ENCODE data around the gene ATG2B.

Gene ATG2B

DNA sequence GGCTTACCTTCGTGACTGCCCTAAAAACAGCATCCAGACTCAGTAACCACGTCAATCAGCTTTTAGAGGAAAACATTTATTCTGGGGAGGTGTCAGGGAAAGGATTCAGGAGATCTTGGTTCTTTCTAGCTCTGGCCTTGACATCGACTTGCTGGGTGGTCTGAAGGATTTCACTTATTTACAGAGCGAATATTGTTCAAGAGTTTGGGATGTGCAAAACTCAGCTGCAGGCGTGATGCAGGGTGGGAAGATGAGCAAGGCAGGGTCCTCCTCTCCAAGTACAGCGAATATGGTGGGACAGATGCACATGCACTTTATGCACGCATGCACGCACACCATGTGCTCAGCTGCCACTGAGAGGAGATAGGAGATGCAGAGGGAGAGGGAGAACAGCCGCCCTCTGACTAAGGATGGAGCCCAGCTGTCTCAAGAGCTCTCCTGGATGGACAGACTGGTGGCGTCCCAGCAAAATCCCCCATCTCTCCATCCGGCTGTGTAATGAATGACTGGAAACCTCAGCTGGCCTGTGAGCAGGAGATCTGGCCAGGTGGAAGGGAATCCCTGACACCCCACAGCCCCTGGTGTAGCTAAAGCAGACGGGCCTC lies 131.5 kb downstream of the ATG2B start (continued):
- no peak for TF ChIP-seq YY2 (tag by site-specific recombination; IDR thresholded peaks at IDR 0.05)

DNA sequence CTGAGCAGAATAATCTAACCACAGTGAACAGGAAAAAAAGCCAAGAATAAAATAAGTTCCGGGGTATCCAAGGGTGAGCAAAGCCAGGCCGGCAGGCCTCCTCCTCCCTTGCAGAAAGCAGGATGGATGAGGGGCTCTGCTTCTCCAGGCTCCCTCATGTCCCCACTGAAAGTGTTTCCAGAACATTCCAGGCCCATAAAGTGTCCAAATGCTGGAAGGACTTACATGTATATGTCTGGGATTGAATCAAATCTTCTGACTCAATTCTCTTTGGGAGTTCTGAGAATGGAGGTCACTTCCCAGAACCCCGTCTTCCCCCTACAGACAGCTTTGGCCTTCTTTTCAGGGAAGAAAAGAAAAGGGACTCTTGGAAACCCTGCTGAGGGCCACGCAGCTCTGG lies 132.1 kb downstream of the ATG2B start:
- TF ChIP-seq SETDB1 (IDR thresholded peaks at IDR 0.05; ENCODE audit: insufficient read length, low read length) (no peak), ZNF624 (tag by site-specific recombination; IDR thresholded peaks at IDR 0.05) (no peak), BCL11B (tag by site-specific recombination; IDR thresholded peaks at IDR 0.05; ENCODE audit: low read depth) (no peak), MYNN (tag by site-specific recombination; IDR thresholded peaks at IDR 0.05; ENCODE audit: borderline replicate concordance) (no peak), ZNF341 (tag by site-specific recombination; IDR thresholded peaks at IDR 0.05; ENCODE audit: low read depth) (no peak), FEZF1 (tag by site-specific recombination; IDR thresholded peaks at IDR 0.05) (no peak), ZNF600 (tag by site-specific recombination; IDR thresholded peaks at IDR 0.05) (no peak), SALL2 (tag by site-specific recombination; IDR thresholded peaks at IDR 0.05; ENCODE audit: borderline replicate concordance) (no peak), ZNF747 (tag by site-specific recombination; IDR thresholded peaks at IDR 0.05) (no peak), ZSCAN16 (tag by site-specific recombination; IDR thresholded peaks at IDR 0.05) (no peak), REPIN1 (tag by site-specific recombination; IDR thresholded peaks at IDR 0.05; ENCODE audit: low read depth) (no peak), KLF16 (tag by site-specific recombination; IDR thresholded peaks at IDR 0.05) (no peak), ZBTB48 (tag by site-specific recombination; IDR thresholded peaks at IDR 0.05) (no peak)
- TF ChIP-seq, protein P1, sequence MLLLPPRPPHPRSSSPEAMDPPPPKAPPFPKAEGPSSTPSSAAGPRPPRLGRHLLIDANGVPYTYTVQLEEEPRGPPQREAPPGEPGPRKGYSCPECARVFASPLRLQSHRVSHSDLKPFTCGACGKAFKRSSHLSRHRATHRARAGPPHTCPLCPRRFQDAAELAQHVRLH (tag by site-specific recombination; IDR thresholded peaks at IDR 0.05): no peak
- TF ChIP-seq, protein P2, sequence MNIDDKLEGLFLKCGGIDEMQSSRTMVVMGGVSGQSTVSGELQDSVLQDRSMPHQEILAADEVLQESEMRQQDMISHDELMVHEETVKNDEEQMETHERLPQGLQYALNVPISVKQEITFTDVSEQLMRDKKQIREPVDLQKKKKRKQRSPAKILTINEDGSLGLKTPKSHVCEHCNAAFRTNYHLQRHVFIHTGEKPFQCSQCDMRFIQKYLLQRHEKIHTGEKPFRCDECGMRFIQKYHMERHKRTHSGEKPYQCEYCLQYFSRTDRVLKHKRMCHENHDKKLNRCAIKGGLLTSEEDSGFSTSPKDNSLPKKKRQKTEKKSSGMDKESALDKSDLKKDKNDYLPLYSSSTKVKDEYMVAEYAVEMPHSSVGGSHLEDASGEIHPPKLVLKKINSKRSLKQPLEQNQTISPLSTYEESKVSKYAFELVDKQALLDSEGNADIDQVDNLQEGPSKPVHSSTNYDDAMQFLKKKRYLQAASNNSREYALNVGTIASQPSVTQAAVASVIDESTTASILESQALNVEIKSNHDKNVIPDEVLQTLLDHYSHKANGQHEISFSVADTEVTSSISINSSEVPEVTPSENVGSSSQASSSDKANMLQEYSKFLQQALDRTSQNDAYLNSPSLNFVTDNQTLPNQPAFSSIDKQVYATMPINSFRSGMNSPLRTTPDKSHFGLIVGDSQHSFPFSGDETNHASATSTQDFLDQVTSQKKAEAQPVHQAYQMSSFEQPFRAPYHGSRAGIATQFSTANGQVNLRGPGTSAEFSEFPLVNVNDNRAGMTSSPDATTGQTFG (tag by site-specific recombination; IDR thresholded peaks at IDR 0.05; ENCODE audit: borderline replicate concordance): no peak
- TF ChIP-seq, protein P3, sequence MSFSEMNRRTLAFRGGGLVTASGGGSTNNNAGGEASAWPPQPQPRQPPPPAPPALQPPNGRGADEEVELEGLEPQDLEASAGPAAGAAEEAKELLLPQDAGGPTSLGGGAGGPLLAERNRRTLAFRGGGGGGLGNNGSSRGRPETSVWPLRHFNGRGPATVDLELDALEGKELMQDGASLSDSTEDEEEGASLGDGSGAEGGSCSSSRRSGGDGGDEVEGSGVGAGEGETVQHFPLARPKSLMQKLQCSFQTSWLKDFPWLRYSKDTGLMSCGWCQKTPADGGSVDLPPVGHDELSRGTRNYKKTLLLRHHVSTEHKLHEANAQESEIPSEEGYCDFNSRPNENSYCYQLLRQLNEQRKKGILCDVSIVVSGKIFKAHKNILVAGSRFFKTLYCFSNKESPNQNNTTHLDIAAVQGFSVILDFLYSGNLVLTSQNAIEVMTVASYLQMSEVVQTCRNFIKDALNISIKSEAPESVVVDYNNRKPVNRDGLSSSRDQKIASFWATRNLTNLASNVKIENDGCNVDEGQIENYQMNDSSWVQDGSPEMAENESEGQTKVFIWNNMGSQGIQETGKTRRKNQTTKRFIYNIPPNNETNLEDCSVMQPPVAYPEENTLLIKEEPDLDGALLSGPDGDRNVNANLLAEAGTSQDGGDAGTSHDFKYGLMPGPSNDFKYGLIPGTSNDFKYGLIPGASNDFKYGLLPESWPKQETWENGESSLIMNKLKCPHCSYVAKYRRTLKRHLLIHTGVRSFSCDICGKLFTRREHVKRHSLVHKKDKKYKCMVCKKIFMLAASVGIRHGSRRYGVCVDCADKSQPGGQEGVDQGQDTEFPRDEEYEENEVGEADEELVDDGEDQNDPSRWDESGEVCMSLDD (tag by site-specific recombination; IDR thresholded peaks at IDR 0.05): no peak

DNA sequence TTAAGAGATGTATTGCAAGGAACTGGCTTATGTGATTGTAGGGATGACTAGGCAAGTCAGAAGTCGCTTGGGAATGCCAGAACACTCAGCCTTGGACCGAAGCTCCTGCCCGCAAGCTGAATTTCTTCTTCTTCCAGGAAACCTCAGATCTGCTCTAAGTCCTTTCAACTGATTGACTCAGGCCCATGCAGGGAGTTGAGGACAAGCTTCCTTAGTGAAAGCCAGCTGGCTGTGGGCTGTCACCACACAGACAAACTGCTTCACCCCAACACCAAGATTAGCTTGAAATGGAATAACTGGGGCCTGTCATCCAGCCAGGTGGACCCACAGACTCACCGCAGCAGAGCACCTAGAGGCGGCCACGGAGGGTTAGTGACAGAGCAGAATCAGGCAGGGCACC lies 133.8 kb downstream of the ATG2B start:
- H3K4me3 ChIP-seq (ENCODE audit: low read depth, low read length): no peak overlapping the region
- no peaks in the 10 kb centered on the region for H3K4me1 ChIP-seq (ENCODE audit: control insufficient read depth, insufficient read depth, low read length)
- H3K36me3 ChIP-seq (ENCODE audit: control insufficient read depth in 2 of 2, insufficient read depth in 1 of 2, low read length in 2 of 2): no peaks in the 10 kb centered on the region
- H3K9me3 ChIP-seq (ENCODE audit: control insufficient read depth, insufficient read depth, low read depth, low read length): no peaks in the 10 kb centered on the region
- H3K27ac ChIP-seq (ENCODE audit: extremely low read depth, low read depth, low read length): no peak overlapping the region
- ChIA-PET CTCF (interaction anchor here (0.6 kb wide), 1 partner anchor 198 kb away, joined by 3 read pairs; no protein-coding TSS in a partner anchor), POLR2A (no interaction called here)
- TF ChIP-seq, protein P4, sequence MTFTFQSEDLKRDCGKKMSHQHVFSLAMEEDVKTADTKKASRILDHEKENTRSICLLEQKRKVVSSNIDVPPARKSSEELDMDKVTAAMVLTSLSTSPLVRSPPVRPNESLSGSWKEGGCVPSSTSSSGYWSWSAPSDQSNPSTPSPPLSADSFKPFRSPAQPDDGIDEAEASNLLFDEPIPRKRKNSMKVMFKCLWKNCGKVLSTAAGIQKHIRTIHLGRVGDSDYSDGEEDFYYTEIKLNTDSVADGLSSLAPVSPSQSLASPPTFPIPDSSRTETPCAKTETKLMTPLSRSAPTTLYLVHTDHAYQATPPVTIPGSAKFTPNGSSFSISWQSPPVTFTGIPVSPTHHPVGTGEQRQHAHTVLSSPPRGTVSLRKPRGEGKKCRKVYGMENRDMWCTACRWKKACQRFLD (tag by site-specific recombination; IDR thresholded peaks at IDR 0.05): no peak
- TF ChIP-seq HOXC10 (CRISPR knock-in tag; IDR thresholded peaks at IDR 0.05) (no peak), ZNF354C (tag by site-specific recombination; IDR thresholded peaks at IDR 0.05; ENCODE audit: borderline replicate concordance, low read depth) (no peak), ZNF571 (tag by site-specific recombination; IDR thresholded peaks at IDR 0.05) (no peak), ZNF558 (tag by site-specific recombination; IDR thresholded peaks at IDR 0.05) (no peak), ZNF2 (tag by site-specific recombination; IDR thresholded peaks at IDR 0.05) (no peak), ZNF623 (tag by site-specific recombination; IDR thresholded peaks at IDR 0.05) (no peak), ZNF426 (tag by site-specific recombination; IDR thresholded peaks at IDR 0.05) (no peak), ZNF768 (tag by site-specific recombination; IDR thresholded peaks at IDR 0.05) (no peak)
- TF ChIP-seq, protein P5, sequence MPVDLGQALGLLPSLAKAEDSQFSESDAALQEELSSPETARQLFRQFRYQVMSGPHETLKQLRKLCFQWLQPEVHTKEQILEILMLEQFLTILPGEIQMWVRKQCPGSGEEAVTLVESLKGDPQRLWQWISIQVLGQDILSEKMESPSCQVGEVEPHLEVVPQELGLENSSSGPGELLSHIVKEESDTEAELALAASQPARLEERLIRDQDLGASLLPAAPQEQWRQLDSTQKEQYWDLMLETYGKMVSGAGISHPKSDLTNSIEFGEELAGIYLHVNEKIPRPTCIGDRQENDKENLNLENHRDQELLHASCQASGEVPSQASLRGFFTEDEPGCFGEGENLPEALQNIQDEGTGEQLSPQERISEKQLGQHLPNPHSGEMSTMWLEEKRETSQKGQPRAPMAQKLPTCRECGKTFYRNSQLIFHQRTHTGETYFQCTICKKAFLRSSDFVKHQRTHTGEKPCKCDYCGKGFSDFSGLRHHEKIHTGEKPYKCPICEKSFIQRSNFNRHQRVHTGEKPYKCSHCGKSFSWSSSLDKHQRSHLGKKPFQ (tag by site-specific recombination; IDR thresholded peaks at IDR 0.05): no peak

More for the DNA sequence above, 132.1 kb downstream of the ATG2B start:
- Histone ChIP-seq H3K4me1 (ENCODE audit: control insufficient read depth, insufficient read depth, low read length) (no peaks in the 10 kb centered on the region), H3K27ac (ENCODE audit: extremely low read depth, low read depth, low read length) (no peak overlapping the region), H3K36me3 (ENCODE audit: control insufficient read depth in 2 of 2, insufficient read depth in 1 of 2, low read length in 2 of 2) (no peaks in the 10 kb centered on the region), H3K9me3 (ENCODE audit: control insufficient read depth, insufficient read depth, low read depth, low read length) (no peaks in the 10 kb centered on the region), H3K4me3 (ENCODE audit: low read depth, low read length) (no peak overlapping the region)
- POLR2A ChIA-PET: interaction anchor here (0.6 kb wide), 1 partner anchor 76 kb away, joined by 3 read pairs; no protein-coding TSS in a partner anchor
- CTCF ChIA-PET: interaction anchor here (0.6 kb wide), 2 partner anchors 74 to 954 kb away, joined by 3 to 9 read pairs; no protein-coding TSS in a partner anchor

Measured in HEK293 (cell line).